HG03097 (cell line): ENCODE data around the gene TRIM74.
A peak's percentile ranks its signal among the peaks of the same experiment; 100 is the strongest.
"Not testable (repeated sequence)": the region's sequence is repeated elsewhere in the genome, so short reads cannot be mapped to it uniquely, and the experiment has no call there.

Experiments
- ATAC-seq: cut with Tn5 transposase; IDR thresholded peaks from one replicate; pipeline ENCODE4 v1.9.1; 2021; ENCODE audit not compliant: unreplicated experiment, low FRiP score

Gene TRIM74

DNA sequence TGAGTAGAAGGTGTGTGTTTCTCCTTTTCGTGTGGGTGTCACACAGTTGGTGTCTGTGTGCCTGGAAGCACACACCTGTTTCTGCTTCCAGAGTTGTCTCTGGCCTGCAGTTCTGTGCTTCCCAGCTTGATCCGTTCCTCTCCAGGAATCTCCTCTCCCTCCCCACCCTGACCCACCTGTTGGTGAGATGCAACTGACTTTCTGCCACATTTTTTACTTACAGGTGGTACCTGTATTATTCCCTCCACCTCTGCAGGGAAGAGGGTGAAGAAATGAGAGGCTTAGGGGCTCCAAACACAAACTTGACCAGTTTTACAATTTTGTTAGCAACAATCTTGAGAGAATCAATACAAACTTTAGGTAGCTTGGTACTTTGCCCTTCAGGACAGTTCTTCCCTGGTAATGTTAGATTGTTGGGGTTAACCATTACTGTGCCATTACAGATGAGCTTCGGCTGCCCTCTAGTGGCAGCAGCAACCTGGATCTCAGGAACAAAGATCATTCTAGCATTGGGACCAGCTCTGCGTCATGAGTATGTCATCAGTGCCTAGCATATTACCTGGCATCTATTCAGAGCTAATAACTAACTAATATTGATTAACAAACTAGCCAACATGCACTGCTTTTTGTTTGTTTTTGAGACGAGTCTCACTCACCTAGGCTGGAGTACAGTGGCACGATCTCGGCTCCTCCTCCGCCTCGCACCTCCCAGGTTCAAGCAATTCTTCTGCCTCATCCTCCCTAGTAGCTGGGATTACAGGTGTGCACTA, 54.3 kb downstream of the TRIM74 start:
- peak; percentile 64 for ATAC-seq

- ATAC-seq, result not testable (repeated sequence)
Measured at GRCh38 chr7:72913750-72914149, 55.5 kb downstream of the TRIM74 start.

DNA sequence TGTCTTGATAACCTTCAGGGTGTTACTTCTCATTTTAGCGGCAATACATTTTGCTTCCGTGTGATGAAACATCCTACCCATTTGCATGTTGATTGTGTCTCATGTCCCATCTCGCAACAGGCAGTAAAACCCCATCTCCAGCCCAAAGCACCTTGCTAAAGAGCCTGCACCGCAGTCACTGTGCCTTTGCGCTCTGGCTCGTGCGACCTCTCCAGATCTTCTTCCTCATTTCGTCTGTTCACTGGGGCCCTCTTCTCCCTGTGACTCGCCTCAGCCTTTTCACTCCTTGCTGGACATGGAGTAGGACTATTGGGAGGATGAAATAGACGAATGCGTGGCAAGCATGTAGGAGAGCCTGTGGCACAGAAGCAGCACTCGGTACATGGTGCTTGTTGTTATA, 57.9 kb downstream of the TRIM74 start:
- not testable (repeated sequence) for ATAC-seq
